Panc1 (cell line): ENCODE measurements around the gene HLA-B. TPM values are rescaled to one million over a fixed set of nuclear protein-coding genes. Genes with fewer than 3 reads are reported as not detected.

ENCODE experiments used
- ATAC-seq: fragments of 200-7000 bp; cut with Tn5 transposase; 2 replicates; pipeline ENCODE4 v1.9.1; 2020; ENCODE audit warnings: mild to moderate bottlenecking, moderate library complexity
- BruUV-seq: library from RNA; stranded (reverse); fragments of 400-500 nt; replicated peaks from 2 replicates; lab custom pipeline; 2021; lab: Mats Ljungman, UMichigan
- CTCF ChIA-PET: fragments of 300-600 bp; sonication (Branson Sonifier 250); formaldehyde crosslinking; loops from one replicate; lab custom pipeline; 2022; ENCODE audit warnings: antibody characterized with exemption; lab: Charles Lee
- POLR2A ChIA-PET: fragments of 300-600 bp; sonication (Branson Sonifier 250); formaldehyde crosslinking; loops from one replicate; lab custom pipeline; 2022; ENCODE audit warnings: antibody characterized with exemption; lab: Charles Lee
- DNase-seq: peaks from one replicate; pipeline ENCODE4 v3.0.0-alpha.2; 2010; ENCODE audit warnings: low read depth, low spot score
- H3K27ac ChIP-seq: 2 replicates; pipeline ENCODE4 v1.5.1; 2011; ENCODE audit warnings: mild to moderate bottlenecking, low read length, inconsistent platforms
- H3K27me3 ChIP-seq: fragments of 200-500 bp; sonication (Bioruptor generic); 2 replicates; pipeline ENCODE4 v1.6.0; 2014; ENCODE audit warnings: low read length, inconsistent platforms; ENCODE audit not compliant: control insufficient read depth, insufficient read depth
- H3K36me3 ChIP-seq: fragments of 200-500 bp; sonication (Bioruptor generic); 2 replicates; pipeline ENCODE4 v1.5.1; 2014; ENCODE audit warnings: inconsistent platforms, mild to moderate bottlenecking, low read length, moderate library complexity; ENCODE audit not compliant: control insufficient read depth, insufficient read depth
- H3K4me1 ChIP-seq: 2 replicates; pipeline ENCODE4 v1.5.1; 2011; ENCODE audit warnings: inconsistent platforms, mild to moderate bottlenecking, low read length, moderate library complexity; ENCODE audit not compliant: control insufficient read depth, insufficient read depth
- H3K4me3 ChIP-seq, 2 experiments: 2 replicates each; pipeline ENCODE4 v1.5.1; 2011 to 2012; ENCODE audit warnings: low read depth in 2 of 2, low read length in 2 of 2, mild to moderate bottlenecking in 2 of 2, inconsistent platforms in 1 of 2, moderate library complexity in 1 of 2
- H3K9me3 ChIP-seq: fragments of 200-500 bp; sonication (Bioruptor generic); 2 replicates; pipeline ENCODE4 v1.5.1; 2014; ENCODE audit warnings: low read depth, mild to moderate bottlenecking, inconsistent platforms, low read length, moderate library complexity; ENCODE audit not compliant: control insufficient read depth, insufficient read depth
- CTCF ChIP-seq: fragments of 450-650 bp; IDR thresholded peaks from 2 replicates; pipeline ENCODE4 v1.5.1; 2017; ENCODE audit warnings: mild to moderate bottlenecking
- POLR2AphosphoS5 ChIP-seq: IDR thresholded peaks from 2 replicates; pipeline ENCODE4 v1.6.1; 2012; ENCODE audit warnings: mild to moderate bottlenecking, low read depth, low read length, moderate library complexity
- SIN3A ChIP-seq: IDR thresholded peaks from 2 replicates; pipeline ENCODE4 v1.6.1; 2012; ENCODE audit warnings: low read depth, mild to moderate bottlenecking, low read length, moderate library complexity, borderline replicate concordance; ENCODE audit not compliant: insufficient read depth
- TCF7L2 ChIP-seq: IDR thresholded peaks from 2 replicates; pipeline ENCODE4 v1.6.1; 2011; ENCODE audit warnings: mild to moderate bottlenecking, low read depth, low read length, inconsistent platforms
- in situ Hi-C: cut with HindIII; loops from 2 replicates; pipeline ENCODE4 v1.10.0; 2016; ENCODE audit warnings: low sequenced_read_pairs, low pct_unique_long_range_greater_than_20kb
- intact Hi-C: fragments of 100-400 bp; cut with micrococcal nuclease; formaldehyde crosslinking; loops from one replicate; pipeline ENCODE4 v1.10.0; 2022; ENCODE audit not compliant: unreplicated experiment
- total RNA-seq: library from RNA; stranded (reverse); gene quantifications from one replicate; pipeline ENCODE4 v1.2.1, GENCODE V29; 2021; ENCODE audit not compliant: unreplicated experiment
- TF ChIP-seq, protein P1 (sequence below), 2 experiments: IDR thresholded peaks; 2 replicates each; pipeline ENCODE4 v1.6.1; 2011 to 2012; ENCODE audit warnings: low read depth in 2 of 2, control low read depth in 1 of 2, low read length in 1 of 2, mild to moderate bottlenecking in 1 of 2, moderate library complexity in 1 of 2; ENCODE audit not compliant: insufficient read depth in 1 of 2

HLA-B gene
- total RNA-seq, 1 experiment from 2014 or later, result 191 TPM

- POLR2A ChIA-PET, result no interaction called here
- DNase-seq (no peak), ATAC-seq (no peak)
- intact Hi-C loops, result no loop called here
- Histone ChIP-seq H3K27ac (no peak overlapping the region), H3K27me3 (peaks cover 2% of the 10 kb centered on the region), H3K4me1 (no peaks in the 10 kb centered on the region), H3K4me3 (no peak overlapping the region), H3K9me3 (no peaks in the 10 kb centered on the region), H3K36me3 (no peaks in the 10 kb centered on the region)
- in situ Hi-C loops, result no loop called here
- TF ChIP-seq SIN3A (no peak), POLR2AphosphoS5 (no peak)
- BruUV-seq, result no TSS peak
- CTCF ChIA-PET, result no interaction called here
Observed at GRCh38 chr6:31381666-31382065, 24.7 kb upstream of the HLA-B start.

GRCh38 chr6:31379850-31380249, 22.9 kb upstream of the HLA-B start:
- ATAC-seq (no peak), DNase-seq (no peak)
- in situ Hi-C loops (no loop called here), intact Hi-C loops (no loop called here)
- Histone ChIP-seq H3K4me3 (no peak overlapping the region), H3K36me3 (no peaks in the 10 kb centered on the region), H3K9me3 (no peaks in the 10 kb centered on the region), H3K27ac (no peak overlapping the region), H3K4me1 (no peaks in the 10 kb centered on the region), H3K27me3 (peaks cover 11% of the 10 kb centered on the region)
- no TSS peak for BruUV-seq
- TF ChIP-seq CTCF, result no peak
- no peak for TF ChIP-seq POLR2AphosphoS5
- TF ChIP-seq, protein P1, sequence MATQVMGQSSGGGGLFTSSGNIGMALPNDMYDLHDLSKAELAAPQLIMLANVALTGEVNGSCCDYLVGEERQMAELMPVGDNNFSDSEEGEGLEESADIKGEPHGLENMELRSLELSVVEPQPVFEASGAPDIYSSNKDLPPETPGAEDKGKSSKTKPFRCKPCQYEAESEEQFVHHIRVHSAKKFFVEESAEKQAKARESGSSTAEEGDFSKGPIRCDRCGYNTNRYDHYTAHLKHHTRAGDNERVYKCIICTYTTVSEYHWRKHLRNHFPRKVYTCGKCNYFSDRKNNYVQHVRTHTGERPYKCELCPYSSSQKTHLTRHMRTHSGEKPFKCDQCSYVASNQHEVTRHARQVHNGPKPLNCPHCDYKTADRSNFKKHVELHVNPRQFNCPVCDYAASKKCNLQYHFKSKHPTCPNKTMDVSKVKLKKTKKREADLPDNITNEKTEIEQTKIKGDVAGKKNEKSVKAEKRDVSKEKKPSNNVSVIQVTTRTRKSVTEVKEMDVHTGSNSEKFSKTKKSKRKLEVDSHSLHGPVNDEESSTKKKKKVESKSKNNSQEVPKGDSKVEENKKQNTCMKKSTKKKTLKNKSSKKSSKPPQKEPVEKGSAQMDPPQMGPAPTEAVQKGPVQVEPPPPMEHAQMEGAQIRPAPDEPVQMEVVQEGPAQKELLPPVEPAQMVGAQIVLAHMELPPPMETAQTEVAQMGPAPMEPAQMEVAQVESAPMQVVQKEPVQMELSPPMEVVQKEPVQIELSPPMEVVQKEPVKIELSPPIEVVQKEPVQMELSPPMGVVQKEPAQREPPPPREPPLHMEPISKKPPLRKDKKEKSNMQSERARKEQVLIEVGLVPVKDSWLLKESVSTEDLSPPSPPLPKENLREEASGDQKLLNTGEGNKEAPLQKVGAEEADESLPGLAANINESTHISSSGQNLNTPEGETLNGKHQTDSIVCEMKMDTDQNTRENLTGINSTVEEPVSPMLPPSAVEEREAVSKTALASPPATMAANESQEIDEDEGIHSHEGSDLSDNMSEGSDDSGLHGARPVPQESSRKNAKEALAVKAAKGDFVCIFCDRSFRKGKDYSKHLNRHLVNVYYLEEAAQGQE (IDR thresholded peaks at IDR 0.05; ENCODE audit: insufficient read depth in 1 of 2, low read depth in 2 of 2, low read length in 1 of 2), result no peak
- no peak for TF ChIP-seq TCF7L2
- no peak for TF ChIP-seq SIN3A
- POLR2A ChIA-PET, result interaction anchor here (0.6 kb wide), 1 partner anchor 21 kb away, joined by 5 read pairs; no protein-coding TSS in a partner anchor
- CTCF ChIA-PET, result no interaction called here

- no peaks in the 10 kb centered on the region for H3K4me1 ChIP-seq
- no peak overlapping the region for H3K27ac ChIP-seq
- intact Hi-C loops (no loop called here), in situ Hi-C loops (no loop called here)
- TF ChIP-seq, protein P1 (IDR thresholded peaks at IDR 0.05; ENCODE audit: insufficient read depth in 1 of 2, low read depth in 2 of 2, low read length in 1 of 2), result no peak
- TF ChIP-seq SIN3A (no peak), TCF7L2 (no peak), POLR2AphosphoS5 (no peak), CTCF (no peak)
- no TSS peak for BruUV-seq
- H3K9me3 ChIP-seq, result no peaks in the 10 kb centered on the region
- POLR2A ChIA-PET, result no interaction called here
- no peak overlapping the region for H3K4me3 ChIP-seq
- CTCF ChIA-PET, result no interaction called here
- DNase-seq (no peak), ATAC-seq (no peak)
- no peaks in the 10 kb centered on the region for H3K36me3 ChIP-seq
- peaks cover 11% of the 10 kb centered on the region for H3K27me3 ChIP-seq
Observed at GRCh38 chr6:31378721-31379103, 21.7 kb upstream of the HLA-B start.
